ENCODE results near the gene MRFAP1L1. TPM values are rescaled to one million over a fixed set of nuclear protein-coding genes. Genes with fewer than 3 reads are reported as not detected.

MRFAP1L1 gene
- total RNA-seq, 1 experiment from 2014 or later = 57.7 TPM

DNA sequence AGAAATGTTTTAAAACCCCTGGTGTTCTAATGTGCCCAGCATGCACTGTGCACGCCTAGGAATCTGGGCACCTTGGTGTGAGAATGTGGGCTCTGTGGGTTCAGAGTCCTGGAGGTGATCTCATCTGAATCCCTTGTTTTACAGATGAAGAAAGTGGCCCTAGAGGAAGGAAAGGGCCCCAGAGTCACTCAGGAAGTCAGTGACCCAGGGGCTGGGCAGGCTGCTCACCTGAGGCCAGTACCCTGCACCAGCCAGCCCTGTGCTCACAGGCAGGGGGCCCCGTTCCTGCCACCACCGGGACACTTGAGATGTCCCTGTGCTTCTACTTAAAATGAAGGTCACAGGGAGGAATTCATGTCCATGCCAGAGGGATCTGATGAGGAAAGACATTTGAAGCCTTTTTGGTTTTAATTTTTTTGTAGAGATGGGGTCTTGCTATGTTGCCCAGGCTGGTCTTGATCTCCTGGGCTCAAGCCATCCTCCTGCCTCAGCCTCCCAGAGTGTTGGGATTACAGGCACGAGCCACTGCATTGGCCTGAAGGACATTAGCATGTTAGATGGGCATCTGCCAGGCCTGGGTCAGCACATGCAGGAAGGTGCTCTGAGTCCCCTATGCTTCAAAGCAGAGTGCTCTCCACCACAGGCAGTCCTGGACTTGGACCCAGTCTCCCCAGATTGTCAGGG lies 23.4 kb downstream of the MRFAP1L1 start:
- no peak overlapping the region for H2BK12ac ChIP-seq (ENCODE audit: insufficient read length, low read depth, low read length)
- TF ChIP-seq, protein P1, sequence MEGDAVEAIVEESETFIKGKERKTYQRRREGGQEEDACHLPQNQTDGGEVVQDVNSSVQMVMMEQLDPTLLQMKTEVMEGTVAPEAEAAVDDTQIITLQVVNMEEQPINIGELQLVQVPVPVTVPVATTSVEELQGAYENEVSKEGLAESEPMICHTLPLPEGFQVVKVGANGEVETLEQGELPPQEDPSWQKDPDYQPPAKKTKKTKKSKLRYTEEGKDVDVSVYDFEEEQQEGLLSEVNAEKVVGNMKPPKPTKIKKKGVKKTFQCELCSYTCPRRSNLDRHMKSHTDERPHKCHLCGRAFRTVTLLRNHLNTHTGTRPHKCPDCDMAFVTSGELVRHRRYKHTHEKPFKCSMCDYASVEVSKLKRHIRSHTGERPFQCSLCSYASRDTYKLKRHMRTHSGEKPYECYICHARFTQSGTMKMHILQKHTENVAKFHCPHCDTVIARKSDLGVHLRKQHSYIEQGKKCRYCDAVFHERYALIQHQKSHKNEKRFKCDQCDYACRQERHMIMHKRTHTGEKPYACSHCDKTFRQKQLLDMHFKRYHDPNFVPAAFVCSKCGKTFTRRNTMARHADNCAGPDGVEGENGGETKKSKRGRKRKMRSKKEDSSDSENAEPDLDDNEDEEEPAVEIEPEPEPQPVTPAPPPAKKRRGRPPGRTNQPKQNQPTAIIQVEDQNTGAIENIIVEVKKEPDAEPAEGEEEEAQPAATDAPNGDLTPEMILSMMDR (conservative IDR thresholded peaks at IDR 0.05) = no peak
- H2BK20ac ChIP-seq (ENCODE audit: low read depth, low read length, poor library complexity, severe bottlenecking) = no peak overlapping the region
- H3K36me3 Mint-ChIP-seq (ENCODE audit: insufficient read depth in 1 of 3, low read depth in 3 of 3) = peaks cover 0 to 15% (median 6%) of the 10 kb centered on the region in 3 experiments; a peak in 6 of 7 replicates
- no peak overlapping the region for H2BK5ac ChIP-seq (ENCODE audit: insufficient read length, low read length)
- H3K4me3 Mint-ChIP-seq = no peak overlapping the region
- no peak overlapping the region for H3K18ac ChIP-seq (ENCODE audit: insufficient read length, low read depth, low read length)
- peaks cover 24% of the 10 kb centered on the region for H3K27me3 Mint-ChIP-seq (ENCODE audit: low read depth)
- no peaks in the 10 kb centered on the region for H3K27me3 ChIP-seq (ENCODE audit: insufficient read depth, low read length)
- no peak overlapping the region for H3T11ph ChIP-seq (ENCODE audit: low read length)
- no peaks in the 10 kb centered on the region for H3K9me3 ChIP-seq (ENCODE audit: control insufficient read depth, low read depth, low read length)
- H2BK120ac ChIP-seq (ENCODE audit: low read depth, low read length, poor library complexity, severe bottlenecking) = no peak overlapping the region
- no peak overlapping the region for H3K14ac ChIP-seq (ENCODE audit: insufficient read depth, low read length)
- H3K27ac Mint-ChIP-seq = no peak overlapping the region; a peak in 1 of 7 replicates
- H4K5ac ChIP-seq (ENCODE audit: insufficient read length, low read depth, low read length) = no peak overlapping the region
- H2AK5ac ChIP-seq (ENCODE audit: insufficient read length, low read length) = no peak overlapping the region
- H3K56ac ChIP-seq (ENCODE audit: insufficient read length, low read depth, low read length) = no peak overlapping the region
- H3K79me1 ChIP-seq (ENCODE audit: insufficient read depth, low read depth, low read length, poor library complexity, severe bottlenecking) = no peaks in the 10 kb centered on the region
- no peak overlapping the region for H4K8ac ChIP-seq (replicated peaks; ENCODE audit: insufficient read length, low read depth, low read length)
- no CpG with 5 or more reads among the region's 4 CpGs for WGBS (ENCODE audit: extremely low coverage, insufficient read length, low lambda C conversion rate)
- H3K9me3 Mint-ChIP-seq = peaks cover 14 to 15% of the 10 kb centered on the region in 2 experiments
- H3K4me1 ChIP-seq (ENCODE audit: insufficient read depth, low read length) = no peaks in the 10 kb centered on the region; the same call in 1 of the 2 replicates
- no peak overlapping the region for H3K23ac ChIP-seq (ENCODE audit: insufficient read length, low read depth, low read length)
- H3K27ac ChIP-seq (ENCODE audit: insufficient read length, low read depth, low read length) = no peak overlapping the region
- no peaks in the 10 kb centered on the region for H4K20me1 ChIP-seq (ENCODE audit: control insufficient read depth, insufficient read depth, insufficient read length)
- no peak overlapping the region for H3K4ac ChIP-seq (ENCODE audit: low read depth, low read length)
- no peak for DNase-seq
- no peaks in the 10 kb centered on the region for H3K23me2 ChIP-seq (ENCODE audit: insufficient read length, low read depth, low read length, poor library complexity, severe bottlenecking)
- H4K91ac ChIP-seq (ENCODE audit: insufficient read length, low read depth, low read length) = no peak overlapping the region
- H2AFZ ChIP-seq (ENCODE audit: low read length) = no peak overlapping the region
- no peak overlapping the region for H3K4me2 ChIP-seq (ENCODE audit: insufficient read depth, insufficient read length, low read length)
- H3K79me2 ChIP-seq (ENCODE audit: insufficient read depth, low read length) = no peaks in the 10 kb centered on the region
- H2BK15ac ChIP-seq (ENCODE audit: low read depth, low read length) = no peak overlapping the region
- no peak overlapping the region for H3K9ac ChIP-seq (ENCODE audit: extremely low read depth, insufficient read length, low read length)
- H3K4me1 Mint-ChIP-seq = peaks cover 14 to 23% of the 10 kb centered on the region in 2 experiments
